Measurements from ENCODE around the gene RNGTT.

DNA sequence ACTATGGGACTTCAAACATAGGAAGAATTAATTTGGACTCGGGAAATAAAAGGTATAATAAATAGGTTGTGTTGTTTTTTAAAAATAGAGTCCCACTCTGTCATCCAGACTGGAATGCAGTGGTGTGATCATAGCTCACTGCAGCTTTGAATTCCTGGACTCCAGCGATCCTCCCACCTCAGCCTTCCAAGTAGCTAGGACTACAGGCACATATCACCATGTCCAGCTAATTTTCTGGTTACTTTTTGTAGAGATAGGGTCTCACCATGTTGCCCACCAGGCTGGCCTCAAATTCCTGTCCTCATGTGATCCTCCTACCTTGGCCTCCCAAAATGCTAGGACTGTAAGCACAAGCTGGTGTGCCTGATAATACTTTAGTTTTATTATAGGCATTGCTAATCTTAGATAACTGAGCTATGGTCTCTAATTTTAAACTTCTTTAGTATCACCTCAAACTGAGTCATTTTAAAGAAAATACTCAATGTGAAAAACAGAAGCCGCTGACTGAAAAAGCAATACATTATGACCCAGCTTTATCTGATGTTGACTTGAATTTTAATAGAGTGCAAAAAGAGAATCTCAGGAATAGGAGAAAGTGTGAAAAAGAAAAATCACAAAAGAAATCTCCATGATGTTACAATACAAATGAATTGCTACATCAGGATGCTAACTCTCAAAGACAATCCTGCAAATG, 251.0 kb downstream of the RNGTT start:
- TF ChIP-seq POLR2A (IDR thresholded peaks at IDR 0.05) = no peak
- TF ChIP-seq, protein P1, sequence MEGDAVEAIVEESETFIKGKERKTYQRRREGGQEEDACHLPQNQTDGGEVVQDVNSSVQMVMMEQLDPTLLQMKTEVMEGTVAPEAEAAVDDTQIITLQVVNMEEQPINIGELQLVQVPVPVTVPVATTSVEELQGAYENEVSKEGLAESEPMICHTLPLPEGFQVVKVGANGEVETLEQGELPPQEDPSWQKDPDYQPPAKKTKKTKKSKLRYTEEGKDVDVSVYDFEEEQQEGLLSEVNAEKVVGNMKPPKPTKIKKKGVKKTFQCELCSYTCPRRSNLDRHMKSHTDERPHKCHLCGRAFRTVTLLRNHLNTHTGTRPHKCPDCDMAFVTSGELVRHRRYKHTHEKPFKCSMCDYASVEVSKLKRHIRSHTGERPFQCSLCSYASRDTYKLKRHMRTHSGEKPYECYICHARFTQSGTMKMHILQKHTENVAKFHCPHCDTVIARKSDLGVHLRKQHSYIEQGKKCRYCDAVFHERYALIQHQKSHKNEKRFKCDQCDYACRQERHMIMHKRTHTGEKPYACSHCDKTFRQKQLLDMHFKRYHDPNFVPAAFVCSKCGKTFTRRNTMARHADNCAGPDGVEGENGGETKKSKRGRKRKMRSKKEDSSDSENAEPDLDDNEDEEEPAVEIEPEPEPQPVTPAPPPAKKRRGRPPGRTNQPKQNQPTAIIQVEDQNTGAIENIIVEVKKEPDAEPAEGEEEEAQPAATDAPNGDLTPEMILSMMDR (IDR thresholded peaks at IDR 0.05) = no peak
